Measurements from ENCODE around the gene BDNF.

Gene BDNF

DNA sequence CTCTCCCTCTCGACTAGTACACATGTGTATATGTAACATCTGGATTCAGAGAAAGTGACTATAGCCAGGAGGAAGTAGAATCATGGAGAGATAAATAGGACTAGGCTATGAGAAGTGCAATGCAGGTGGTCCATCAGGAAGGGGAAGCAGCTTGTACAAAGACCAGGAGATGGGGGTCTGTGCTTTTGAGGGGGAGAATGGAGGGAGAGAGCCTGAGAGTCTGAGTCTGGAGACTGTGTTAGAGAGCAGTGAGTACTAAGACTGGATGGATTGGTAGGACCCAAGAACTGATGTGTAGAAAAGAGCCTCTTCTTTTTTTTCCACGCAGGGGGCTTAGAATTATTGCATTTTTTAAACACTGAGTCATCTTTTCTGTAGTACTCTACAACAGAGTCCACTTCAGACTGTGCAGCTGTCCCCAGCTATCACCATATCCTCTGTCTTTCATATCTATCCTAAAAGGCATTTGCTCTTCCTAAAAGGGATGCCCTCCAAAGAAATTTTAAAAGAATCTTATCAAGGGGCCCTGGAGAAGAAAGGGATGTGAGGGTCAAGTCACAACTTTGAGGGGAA lies 80.4 kb downstream of the BDNF start:
- no peak for DNase-seq (ENCODE audit: low read depth)
- TF ChIP-seq, protein P1, sequence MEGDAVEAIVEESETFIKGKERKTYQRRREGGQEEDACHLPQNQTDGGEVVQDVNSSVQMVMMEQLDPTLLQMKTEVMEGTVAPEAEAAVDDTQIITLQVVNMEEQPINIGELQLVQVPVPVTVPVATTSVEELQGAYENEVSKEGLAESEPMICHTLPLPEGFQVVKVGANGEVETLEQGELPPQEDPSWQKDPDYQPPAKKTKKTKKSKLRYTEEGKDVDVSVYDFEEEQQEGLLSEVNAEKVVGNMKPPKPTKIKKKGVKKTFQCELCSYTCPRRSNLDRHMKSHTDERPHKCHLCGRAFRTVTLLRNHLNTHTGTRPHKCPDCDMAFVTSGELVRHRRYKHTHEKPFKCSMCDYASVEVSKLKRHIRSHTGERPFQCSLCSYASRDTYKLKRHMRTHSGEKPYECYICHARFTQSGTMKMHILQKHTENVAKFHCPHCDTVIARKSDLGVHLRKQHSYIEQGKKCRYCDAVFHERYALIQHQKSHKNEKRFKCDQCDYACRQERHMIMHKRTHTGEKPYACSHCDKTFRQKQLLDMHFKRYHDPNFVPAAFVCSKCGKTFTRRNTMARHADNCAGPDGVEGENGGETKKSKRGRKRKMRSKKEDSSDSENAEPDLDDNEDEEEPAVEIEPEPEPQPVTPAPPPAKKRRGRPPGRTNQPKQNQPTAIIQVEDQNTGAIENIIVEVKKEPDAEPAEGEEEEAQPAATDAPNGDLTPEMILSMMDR (IDR thresholded peaks at IDR 0.05; ENCODE audit: control insufficient read depth, insufficient read depth, low read depth, low read length, missing control alignments), result no peak

DNA sequence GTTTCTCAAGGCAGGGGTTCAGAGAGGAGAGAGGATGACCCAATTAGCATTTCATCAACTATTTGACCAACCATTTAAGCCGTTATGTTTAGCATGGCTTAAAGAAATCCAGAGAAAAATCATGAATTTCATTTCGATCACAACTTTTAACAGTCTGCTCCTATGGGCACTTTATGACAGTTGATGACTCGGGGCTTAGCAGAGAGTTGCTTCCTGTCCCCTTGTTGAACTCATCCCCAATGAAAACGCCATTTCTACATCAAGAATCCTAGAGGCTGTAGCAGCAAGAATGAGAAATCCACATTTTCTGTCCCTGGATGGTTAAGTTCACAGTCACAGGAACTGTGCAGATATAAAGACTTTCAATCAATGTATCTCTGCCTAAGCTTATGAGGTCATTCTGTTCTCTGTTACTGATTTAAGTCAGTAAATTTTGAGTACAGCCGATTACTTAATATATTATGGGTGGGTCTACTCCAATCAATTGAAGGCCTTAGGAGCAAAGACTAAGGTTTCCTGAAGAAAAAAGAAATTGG lies 81.1 kb downstream of the BDNF start:
- DNase-seq (ENCODE audit: low read depth), result no peak
- H3K4me3 ChIP-seq (ENCODE audit: control insufficient read depth, low read depth, low read length), result no peak overlapping the region
- TF ChIP-seq, protein P1 (IDR thresholded peaks at IDR 0.05; ENCODE audit: control insufficient read depth, insufficient read depth, low read depth, low read length, missing control alignments), result no peak

More for the DNA sequence above, 80.4 kb downstream of the BDNF start:
- no peak overlapping the region for H3K4me3 ChIP-seq (ENCODE audit: control insufficient read depth, low read depth, low read length)

DNA sequence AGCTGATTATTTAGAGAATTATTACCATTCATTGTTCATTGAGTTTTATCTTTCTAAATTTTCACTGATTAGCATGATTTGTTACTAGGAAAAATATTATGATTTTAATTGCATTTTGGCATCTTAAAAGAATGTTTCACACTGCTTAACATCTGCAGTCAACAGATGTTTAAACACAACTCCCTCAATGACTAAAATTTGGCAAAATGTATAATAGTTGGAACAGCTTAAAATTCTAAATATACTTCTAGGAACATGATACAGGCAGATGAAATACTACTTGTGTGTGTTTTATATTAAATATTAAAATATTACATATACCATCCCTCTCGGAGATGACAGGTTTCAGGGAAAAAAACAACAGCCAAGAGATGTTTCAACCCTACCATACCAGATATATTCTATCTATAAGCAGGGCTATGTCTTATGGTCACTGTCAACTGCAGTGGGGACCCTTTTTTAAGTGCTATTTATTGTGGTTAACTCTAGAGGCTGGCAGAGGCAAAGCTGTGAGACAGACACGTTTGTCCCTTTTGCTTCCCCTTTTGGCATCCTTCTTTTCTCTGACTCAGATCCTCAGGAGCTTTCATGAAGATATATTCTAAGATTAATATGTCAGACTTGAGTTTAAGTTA lies 81.9 kb downstream of the BDNF start:
- no peak for DNase-seq (ENCODE audit: low read depth)
- H3K4me3 ChIP-seq (ENCODE audit: control insufficient read depth, low read depth, low read length), result no peak overlapping the region
- TF ChIP-seq, protein P1 (IDR thresholded peaks at IDR 0.05; ENCODE audit: control insufficient read depth, insufficient read depth, low read depth, low read length, missing control alignments), result no peak

DNA sequence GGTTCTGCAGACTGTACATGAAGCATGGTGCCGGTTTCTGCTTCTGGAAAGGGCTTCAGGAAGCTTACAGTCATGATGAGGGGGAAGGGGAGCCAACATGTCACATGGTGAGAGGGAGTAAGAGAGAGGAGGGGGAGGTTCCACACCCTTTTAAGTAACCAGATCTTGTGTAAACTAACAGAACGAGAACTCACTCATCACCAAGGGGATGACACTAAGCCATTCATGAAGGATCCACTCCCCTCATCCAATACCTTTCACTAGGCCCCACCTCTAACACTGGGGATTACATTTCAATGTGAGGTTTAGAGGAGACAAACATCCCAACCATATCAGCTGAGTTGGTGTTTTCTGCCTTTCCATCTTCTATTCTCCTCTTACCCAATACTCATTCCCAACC lies 83.5 kb downstream of the BDNF start:
- no peak overlapping the region for H3K4me3 ChIP-seq (ENCODE audit: control insufficient read depth, low read depth, low read length)
- no peak for DNase-seq (ENCODE audit: low read depth)
- TF ChIP-seq, protein P1 (IDR thresholded peaks at IDR 0.05; ENCODE audit: control insufficient read depth, insufficient read depth, low read depth, low read length, missing control alignments), result no peak

DNA sequence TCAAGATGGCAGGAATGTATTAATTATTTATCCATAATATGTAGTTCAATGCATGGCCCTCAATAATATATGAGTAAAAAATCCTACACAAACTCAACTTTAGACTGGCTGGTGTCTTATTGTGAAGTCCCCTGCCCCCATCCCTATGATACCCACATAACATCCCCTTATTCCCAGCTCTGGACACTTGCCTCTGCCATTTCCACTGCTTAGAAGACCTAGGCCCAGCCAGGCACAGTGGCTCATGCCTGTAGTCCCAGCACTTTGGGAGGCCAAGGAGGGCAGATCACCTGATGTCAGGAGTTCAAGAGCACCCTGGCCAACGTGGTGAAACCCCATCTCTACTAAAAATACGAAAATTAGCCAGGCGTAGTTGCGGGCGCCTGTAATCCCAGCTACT lies 84.4 kb downstream of the BDNF start:
- no peak overlapping the region for H3K4me3 ChIP-seq (ENCODE audit: control insufficient read depth, low read depth, low read length)
- TF ChIP-seq, protein P1 (IDR thresholded peaks at IDR 0.05; ENCODE audit: control insufficient read depth, insufficient read depth, low read depth, low read length, missing control alignments), result no peak
- no peak for DNase-seq (ENCODE audit: low read depth)

DNA sequence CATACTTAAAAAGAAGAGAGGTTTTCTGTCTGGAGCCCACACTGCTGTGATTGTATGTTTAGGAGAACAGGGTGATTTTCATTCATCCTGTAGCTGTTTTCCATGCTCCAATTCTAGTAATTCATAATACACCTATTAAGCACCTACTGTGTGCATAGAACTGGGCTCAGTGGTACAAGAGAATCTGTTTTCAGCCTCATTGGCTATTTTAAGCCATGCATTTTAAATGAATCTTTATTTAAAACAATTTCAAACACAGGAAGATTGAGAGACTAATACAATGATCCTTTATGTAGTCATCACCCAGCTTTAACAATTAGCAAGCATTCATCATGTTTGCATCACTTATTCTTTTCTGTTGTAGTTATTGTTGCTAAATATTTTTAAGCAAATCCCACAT lies 86.2 kb downstream of the BDNF start:
- TF ChIP-seq, protein P1 (IDR thresholded peaks at IDR 0.05; ENCODE audit: control insufficient read depth, insufficient read depth, low read depth, low read length, missing control alignments), result no peak
- DNase-seq (ENCODE audit: low read depth), result no peak
- H3K4me3 ChIP-seq (ENCODE audit: control insufficient read depth, low read depth, low read length), result no peak overlapping the region

All from AG09309 (cell line).